Activated CD8-positive, alpha-beta memory T cell treated with anti-CD3 and anti-CD28 coated beads, Interleukin-2, amount 50 U/mL, for 24 hours (primary cell): ENCODE results near the gene TRIO.
"Not testable (repeated sequence)": the region's sequence is repeated elsewhere in the genome, so short reads cannot be mapped to it uniquely, and the experiment has no call there.

Source experiments
- DNase-seq: peaks from one replicate; pipeline ENCODE4 v3.0.0-alpha.2; 2020; ENCODE audit errors: extremely low read depth

Gene TRIO

GRCh38 chr5:14386884-14387624, 243.9 kb downstream of the TRIO start:
- no peak for DNase-seq

GRCh38 chr5:14388741-14389140, 245.6 kb downstream of the TRIO start:
- no peak for DNase-seq

- not testable (repeated sequence) for DNase-seq
These were observed 249.4 kb downstream of the TRIO start for GRCh38 chr5:14392552-14392951.

GRCh38 chr5:14394365-14394764, 251.2 kb downstream of the TRIO start:
- no peak for DNase-seq

GRCh38 chr5:14395411-14395810, 252.3 kb downstream of the TRIO start:
- DNase-seq, result no peak

GRCh38 chr5:14396066-14396465, 252.9 kb downstream of the TRIO start:
- no peak for DNase-seq

- no peak for DNase-seq
These were observed 253.6 kb downstream of the TRIO start for GRCh38 chr5:14396737-14397136.

GRCh38 chr5:14397717-14398116, 254.6 kb downstream of the TRIO start:
- DNase-seq, result no peak

- no peak for DNase-seq
These were observed 256.0 kb downstream of the TRIO start for GRCh38 chr5:14399054-14399692.

GRCh38 chr5:14400085-14400484, 256.9 kb downstream of the TRIO start:
- no peak for DNase-seq

- DNase-seq, result no peak
These were observed 257.5 kb downstream of the TRIO start for GRCh38 chr5:14400611-14401010.

GRCh38 chr5:14401639-14402038, 258.5 kb downstream of the TRIO start:
- DNase-seq, result no peak

GRCh38 chr5:14402424-14402823, 259.3 kb downstream of the TRIO start:
- DNase-seq, result no peak

- no peak for DNase-seq
These were observed 261.6 kb downstream of the TRIO start for GRCh38 chr5:14404780-14405179.

- no peak for DNase-seq
These were observed 262.1 kb downstream of the TRIO start for GRCh38 chr5:14405267-14405666.

GRCh38 chr5:14405706-14406553, 262.8 kb downstream of the TRIO start:
- no peak for DNase-seq

- DNase-seq, result no peak
These were observed 263.4 kb downstream of the TRIO start for GRCh38 chr5:14406554-14406849.

- no peak for DNase-seq
These were observed 263.9 kb downstream of the TRIO start for GRCh38 chr5:14407051-14407450.

GRCh38 chr5:14407746-14408175, 264.6 kb downstream of the TRIO start:
- DNase-seq, result no peak

GRCh38 chr5:14408969-14409586, 265.9 kb downstream of the TRIO start:
- no peak for DNase-seq

GRCh38 chr5:14410068-14410393, 266.9 kb downstream of the TRIO start:
- DNase-seq, result no peak

GRCh38 chr5:14410394-14411201, 267.5 kb downstream of the TRIO start:
- DNase-seq, result no peak
